Hypothalamus (tissue), 51 donors: Measurements from ENCODE around the gene IP6K3.
A peak's percentile ranks its signal among the peaks of the same experiment; 100 is the strongest.

Source experiments
- DNase-seq, 51 donors: peaks; one replicate each; lab custom pipeline; 2025; lab: John Stamatoyannopoulos, UW

The IP6K3 gene

DNA sequence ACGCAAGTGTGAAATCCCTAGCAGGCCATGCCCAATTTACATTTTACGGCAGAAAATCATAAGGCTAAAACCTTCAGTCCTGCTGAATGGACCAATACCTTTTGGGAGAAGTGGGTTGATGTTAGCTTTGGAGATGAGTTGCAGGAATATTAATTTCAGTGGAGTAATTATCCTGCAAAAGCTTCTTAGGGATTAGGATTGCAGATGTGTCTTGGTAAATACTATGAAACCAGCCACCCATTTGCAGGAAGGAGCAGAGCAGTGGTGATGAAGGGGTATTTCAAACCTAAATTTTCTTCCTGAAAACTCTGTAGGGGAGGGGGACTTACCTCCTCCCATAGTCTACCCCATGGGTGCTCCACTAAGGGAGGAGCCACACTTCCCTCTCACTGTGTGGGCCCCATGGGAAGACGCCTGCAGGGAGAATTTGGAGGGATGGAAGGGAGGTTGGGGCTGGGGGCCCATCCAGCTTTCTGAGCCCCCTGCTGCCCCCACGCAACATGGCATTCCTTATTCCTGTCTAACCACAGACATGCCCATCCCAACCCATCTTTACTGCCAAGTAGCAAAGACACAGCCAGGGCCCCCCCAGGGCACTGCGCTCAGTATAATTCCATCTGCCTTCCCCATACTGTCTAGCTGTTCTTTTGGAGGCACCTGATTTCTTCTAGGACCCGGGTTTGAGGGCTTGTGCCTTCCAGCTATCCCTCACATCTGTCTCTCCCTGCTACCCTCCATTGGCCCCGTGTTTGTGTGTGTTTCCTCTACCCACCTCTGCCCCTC lies 20.6 kb downstream of the IP6K3 start:
- no peak for DNase-seq

- DNase-seq: no peak
Measured at GRCh38 chr6:33725222-33725621, 21.5 kb downstream of the IP6K3 start.

GRCh38 chr6:33724102-33725023 lies 22.3 kb downstream of the IP6K3 start:
- DNase-seq: no peak

DNA sequence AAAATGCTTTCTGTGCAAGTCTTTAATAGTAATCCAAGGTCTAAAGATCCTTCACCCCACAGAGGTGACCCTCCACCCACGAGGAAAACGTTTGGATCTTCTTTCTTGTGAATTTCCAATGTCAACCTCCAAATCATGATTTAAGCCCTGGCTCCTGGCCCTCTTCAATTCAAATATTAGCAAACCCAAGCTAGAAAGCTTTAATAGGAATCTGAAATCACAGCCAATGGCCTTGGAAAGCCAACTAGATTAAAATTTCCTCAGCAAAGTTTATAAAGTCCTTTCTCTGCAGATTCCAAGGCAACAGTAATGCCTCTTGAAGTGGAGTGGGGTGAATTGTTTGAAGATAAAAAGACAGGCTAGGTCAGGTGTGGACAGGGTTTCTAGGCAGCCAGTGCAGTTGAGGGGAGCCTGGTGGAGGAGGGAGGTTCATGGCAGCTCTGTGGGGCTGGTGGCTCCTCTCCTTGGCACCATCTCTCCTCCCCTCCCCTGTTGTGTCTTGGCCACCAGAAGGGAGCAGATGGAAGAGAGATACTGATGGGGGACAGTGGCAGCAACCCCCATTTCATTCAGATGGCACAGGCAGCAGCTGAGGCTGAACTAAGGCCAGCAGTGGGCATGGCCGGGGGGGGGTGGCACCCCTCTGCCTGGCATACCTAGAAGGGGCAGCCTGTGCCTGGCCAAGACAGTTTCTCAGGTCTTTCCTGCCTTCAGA lies 23.2 kb downstream of the IP6K3 start:
- no peak for DNase-seq

- DNase-seq: no peak
Measured at GRCh38 chr6:33722103-33722623, 24.5 kb downstream of the IP6K3 start.

DNA sequence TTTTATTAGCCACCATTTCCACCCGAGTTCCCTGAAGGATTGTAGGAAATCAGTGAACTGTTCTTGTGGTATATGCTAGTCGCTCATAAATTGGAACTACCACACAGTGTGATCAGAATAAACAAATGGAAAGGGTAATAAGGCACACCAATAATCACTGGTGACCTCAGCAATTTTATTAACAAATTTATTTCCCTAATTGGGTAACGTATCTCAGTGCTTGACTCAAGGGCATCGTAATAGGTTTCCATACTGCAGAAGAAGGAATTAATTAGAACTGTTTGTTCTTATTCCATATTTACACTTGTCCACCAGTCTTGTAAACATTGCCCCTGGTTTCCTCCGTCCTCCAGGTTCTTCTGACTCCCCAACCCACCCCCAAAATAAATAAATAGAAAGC lies 25.2 kb downstream of the IP6K3 start:
- no peak for DNase-seq

DNA sequence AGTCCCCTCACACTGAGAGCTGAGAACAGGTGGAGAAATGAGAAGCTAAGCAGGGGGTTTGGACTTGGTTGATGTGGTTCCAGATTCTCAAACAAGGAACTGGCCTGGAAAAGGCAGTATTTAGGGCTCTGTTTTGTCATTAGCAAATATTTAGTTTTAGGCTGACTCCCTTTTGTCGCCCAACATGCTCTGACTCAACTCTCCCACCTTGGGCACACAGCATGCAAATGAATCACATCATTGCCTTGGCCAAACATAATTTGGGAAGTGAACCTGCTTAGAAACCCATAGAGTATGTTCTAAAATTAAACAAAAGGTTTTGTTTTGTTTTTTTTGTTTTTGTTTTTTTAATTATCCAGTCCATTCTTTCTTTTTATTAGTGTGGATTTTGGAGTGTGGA lies 25.7 kb downstream of the IP6K3 start:
- DNase-seq: no peak

- no peak for DNase-seq
Measured at GRCh38 chr6:33719326-33719987, 27.2 kb downstream of the IP6K3 start.

GRCh38 chr6:33718713-33719112 lies 28.0 kb downstream of the IP6K3 start:
- DNase-seq: no peak

DNA sequence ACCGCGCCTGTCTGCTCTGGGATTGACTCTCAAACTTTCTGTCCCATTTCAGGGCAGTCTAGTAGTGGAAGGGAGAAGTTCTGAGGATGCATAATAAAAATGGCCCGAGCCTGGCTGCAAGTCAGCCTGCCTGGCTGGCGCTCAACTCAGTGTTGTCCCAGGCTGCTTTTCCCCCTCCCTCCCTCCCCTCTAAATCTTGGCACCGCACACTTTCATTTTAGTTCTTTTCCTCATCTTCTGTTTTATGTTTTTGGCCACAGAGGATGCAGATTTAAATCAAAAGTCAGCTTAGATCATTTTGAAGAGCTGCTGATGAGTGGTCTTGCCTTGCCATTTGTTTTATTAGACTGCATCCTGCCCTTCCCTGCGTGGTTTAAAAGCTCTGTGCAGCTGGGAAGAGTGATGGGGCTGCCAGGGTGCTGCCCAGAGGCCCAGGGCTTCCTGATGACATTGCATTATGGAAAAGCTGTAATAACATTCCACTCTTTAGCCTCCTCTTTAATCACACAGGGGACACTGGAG lies 28.7 kb downstream of the IP6K3 start:
- DNase-seq: peak in 3 of 51 donors; percentile 8 to 17 (median 16)

DNA sequence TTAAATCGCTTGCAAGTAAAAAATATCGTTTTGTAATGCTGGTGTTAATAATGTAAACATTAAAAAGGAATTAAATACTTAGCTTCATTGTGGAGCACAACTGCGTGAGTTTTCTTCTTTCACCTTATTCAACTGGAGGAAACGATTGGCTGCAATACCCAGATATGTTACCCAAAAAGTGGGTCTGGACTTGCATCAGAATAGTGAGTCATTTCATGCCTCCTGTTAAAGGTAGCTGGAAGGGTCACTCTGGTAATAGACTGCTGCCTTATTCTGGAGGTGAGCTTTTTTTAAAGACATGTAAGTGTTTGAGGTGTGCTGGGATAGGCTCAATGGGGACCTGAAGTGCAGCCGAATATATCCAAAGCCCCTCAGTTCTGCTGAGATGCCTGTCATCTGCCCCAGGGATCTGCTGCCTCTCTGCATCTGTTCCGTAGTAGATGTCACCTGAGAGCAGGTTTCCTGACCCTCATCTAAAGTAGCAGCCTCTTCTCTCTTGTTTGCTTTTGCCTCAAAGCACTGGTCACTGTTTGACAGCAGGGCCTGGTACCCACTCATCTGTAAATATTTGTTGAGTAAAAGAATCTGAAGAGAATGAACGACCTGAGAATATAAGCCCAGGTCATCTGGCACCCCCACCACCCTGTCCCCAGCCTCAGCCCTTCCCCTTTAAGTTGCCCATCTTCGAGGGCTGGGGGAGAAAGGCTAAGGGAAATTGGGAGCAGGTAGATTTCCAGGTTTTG lies 29.6 kb downstream of the IP6K3 start:
- DNase-seq: no peak

- DNase-seq: no peak
Measured at GRCh38 chr6:33716379-33716778, 30.3 kb downstream of the IP6K3 start.

GRCh38 chr6:33714385-33715040 lies 32.2 kb downstream of the IP6K3 start:
- no peak for DNase-seq

DNA sequence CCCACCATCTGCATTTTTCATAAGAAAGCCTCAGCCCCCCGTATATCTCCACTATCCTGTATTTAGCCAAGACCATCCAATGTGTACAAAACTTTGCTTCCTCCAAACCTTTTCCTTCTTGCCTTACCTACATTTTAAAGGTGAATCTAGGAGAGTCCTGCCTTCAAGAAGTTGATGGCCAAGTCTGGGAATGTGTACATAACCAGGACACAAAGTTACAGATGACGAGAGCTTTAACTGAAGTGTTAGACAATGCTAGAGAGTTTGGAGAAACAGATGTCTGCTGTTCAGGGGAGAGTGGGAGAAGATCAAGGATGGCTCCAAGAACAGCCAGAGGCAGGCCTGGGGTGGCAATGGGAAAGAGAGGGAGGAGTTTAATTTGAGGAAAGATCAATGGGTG lies 32.9 kb downstream of the IP6K3 start:
- no peak for DNase-seq

DNA sequence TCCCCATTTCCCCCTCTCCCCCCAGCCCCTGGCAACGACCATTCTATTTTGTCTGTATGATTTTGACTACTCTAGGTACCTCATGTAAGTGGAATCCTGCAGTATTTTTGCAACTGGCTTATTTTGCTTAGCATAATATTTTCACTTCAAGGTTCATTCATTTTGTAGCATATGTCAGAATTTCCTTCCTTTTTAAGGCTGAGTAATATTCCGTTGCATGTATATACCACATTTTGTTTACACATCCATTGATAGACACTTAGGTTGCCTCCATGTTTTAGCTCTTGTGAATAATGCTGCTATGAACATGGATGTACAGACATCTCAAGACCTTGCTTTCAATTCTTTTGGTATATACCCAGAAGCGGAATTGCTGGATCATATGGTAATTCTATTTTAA lies 33.8 kb downstream of the IP6K3 start:
- no peak for DNase-seq

DNA sequence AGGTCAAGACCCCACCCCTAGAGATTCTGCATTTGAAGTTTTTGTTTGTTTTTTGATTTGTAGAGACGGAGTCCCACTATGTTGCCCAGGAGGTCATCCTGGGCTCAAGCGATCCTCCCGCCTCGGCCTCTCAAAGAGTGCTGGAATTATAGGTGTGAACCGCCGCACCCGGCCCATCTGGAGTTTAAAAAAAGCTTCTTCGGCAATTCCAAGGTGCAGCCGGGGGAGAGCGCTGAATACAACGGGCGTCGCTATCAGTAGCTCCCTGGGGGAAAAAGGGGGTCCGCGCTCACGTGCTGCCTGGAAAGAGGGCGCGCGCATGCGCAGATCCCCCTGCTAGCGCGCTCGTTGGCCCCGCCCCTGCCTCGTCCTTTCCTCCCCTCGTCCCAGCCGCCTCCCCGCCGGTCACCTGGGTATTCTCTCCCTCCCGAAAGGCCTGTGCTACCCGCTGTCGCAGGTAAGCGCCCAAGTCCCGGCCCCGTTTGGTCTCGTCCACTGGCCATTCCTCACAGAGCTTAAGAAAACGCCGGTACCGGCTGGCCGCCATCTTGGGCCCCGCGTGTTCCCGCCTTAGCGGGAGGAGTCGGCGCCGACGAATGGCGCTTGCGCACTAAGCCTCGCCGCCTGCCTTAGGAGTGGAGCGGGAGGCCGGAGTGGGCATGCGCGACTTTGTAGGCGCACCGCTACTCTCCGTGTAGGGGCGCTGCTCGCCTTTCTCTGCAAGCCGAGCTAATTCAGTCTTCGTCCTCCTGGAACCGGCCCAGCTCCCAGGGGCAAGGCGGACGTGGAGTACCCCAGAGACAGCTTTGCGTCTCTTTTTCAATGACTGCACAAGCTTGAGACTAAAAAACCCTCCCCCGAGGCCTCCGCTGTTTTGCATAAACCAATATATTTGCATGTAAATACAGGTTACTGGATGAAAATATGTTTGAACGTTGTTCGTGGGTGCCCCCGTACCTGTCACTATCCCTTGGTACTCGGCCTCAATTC lies 35.3 kb downstream of the IP6K3 start, which contains the start of gene UQCC2:
Gene UQCC2, minus strand, starts transcription at position 561 of the 990 bp plus-strand sequence. Its CDS starts 14 bp downstream, at position 547.
- peak; percentile 80 to 100 (median 93) for DNase-seq
